Urinary bladder (tissue), 4 donors: ENCODE data around the gene EIF4E3. TPM values are rescaled to one million over a fixed set of nuclear protein-coding genes. Genes with fewer than 3 reads are reported as not detected.

Experiments used
- DNase-seq: peaks from one replicate; pipeline ENCODE4 v3.0.0-alpha.2; 2015; ENCODE audit errors: extremely low spot score
- H3K27ac ChIP-seq: one replicate; pipeline ENCODE4 v1.5.1; 2013; ENCODE audit warnings: low read depth, mild to moderate bottlenecking, moderate library complexity
- H3K36me3 ChIP-seq: one replicate; pipeline ENCODE4 v1.6.1; 2013; ENCODE audit warnings: mild to moderate bottlenecking, moderate library complexity; ENCODE audit not compliant: insufficient read depth
- H3K4me1 ChIP-seq: one replicate; pipeline ENCODE4 v1.6.1; 2013; ENCODE audit warnings: mild to moderate bottlenecking, moderate library complexity; ENCODE audit not compliant: insufficient read depth
- H3K4me3 ChIP-seq: one replicate; pipeline ENCODE4 v1.5.1; 2013; ENCODE audit warnings: low read depth, low read length
- WGBS: extraction: QIAGEN DNeasy Blood & Tissue Kit; methylation state at CpG from one replicate; pipeline ENCODE4 v1.1.7; 2013; 5-methylcytosine and 5-hydroxymethylcytosine counted together
- polyA plus RNA-seq: library from polyadenylated mRNA; stranded (reverse); fragments of 200-250 nt; gene quantifications from one replicate; pipeline ENCODE4 v1.2.3, GENCODE V29; 2013
- total RNA-seq: library from RNA; depleted of rRNA; stranded (reverse); fragments of >200 nt; gene quantifications from one replicate; pipeline ENCODE4 v1.2.3, GENCODE V29; 2014
- donor health status: healthy with polysubstance abuse.
- donor health status: healthy.

The EIF4E3 gene
- total and polyA plus RNA-seq, 2 donors: 16.0 to 22.8 TPM

GRCh38 chr3:71710906-71711494 is 14.2 kb downstream of the EIF4E3 start:
- 50% methylated on average over 1 of the region's 1 CpG for WGBS
- Histone ChIP-seq H3K27ac (no peak overlapping the region), H3K4me3 (no peak overlapping the region), H3K36me3 (no peaks in the 10 kb centered on the region), H3K4me1 (no peaks in the 10 kb centered on the region)
- no peak for DNase-seq

- 90% methylated on average over 9 of the region's 9 CpGs for WGBS
- no peak for DNase-seq
- Histone ChIP-seq H3K4me1 (no peaks in the 10 kb centered on the region), H3K27ac (no peak overlapping the region), H3K4me3 (no peak overlapping the region), H3K36me3 (no peaks in the 10 kb centered on the region)
These were observed 15.2 kb downstream of the EIF4E3 start for GRCh38 chr3:71709908-71710511.

- no peaks in the 10 kb centered on the region for H3K4me1 ChIP-seq
- H3K27ac ChIP-seq: no peak overlapping the region
- no peak overlapping the region for H3K4me3 ChIP-seq
- no peaks in the 10 kb centered on the region for H3K36me3 ChIP-seq
- WGBS: 82% methylated on average over 7 of the region's 7 CpGs
- DNase-seq: no peak
These were observed 16.6 kb downstream of the EIF4E3 start for GRCh38 chr3:71708476-71709105.

DNA sequence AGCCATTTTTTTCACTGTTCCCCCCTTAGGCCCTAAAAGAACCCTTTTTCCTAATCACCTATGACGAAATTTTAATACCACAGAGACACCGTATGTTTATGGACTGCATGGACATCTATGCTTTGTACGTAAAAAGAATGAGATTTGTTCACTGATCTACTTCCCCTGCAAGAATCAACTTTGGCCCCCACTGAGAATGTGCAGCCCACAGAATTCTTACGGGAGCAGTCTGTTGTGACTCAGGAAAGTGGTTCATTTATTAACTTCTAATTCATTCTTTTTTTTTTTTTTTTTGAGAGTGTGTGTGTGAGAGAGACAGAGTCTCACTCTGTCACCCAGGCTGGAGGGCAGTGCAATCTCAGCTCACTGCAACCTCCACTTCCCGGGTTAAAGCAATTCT is 17.6 kb downstream of the EIF4E3 start:
- DNase-seq: no peak
- Histone ChIP-seq H3K36me3 (no peaks in the 10 kb centered on the region), H3K4me3 (no peak overlapping the region), H3K4me1 (no peaks in the 10 kb centered on the region), H3K27ac (no peak overlapping the region)
- WGBS: 89% methylated on average over 5 of the region's 5 CpGs

GRCh38 chr3:71705681-71706080 is 19.5 kb downstream of the EIF4E3 start:
- WGBS: 92% methylated on average over 5 of the region's 5 CpGs
- H3K27ac ChIP-seq: no peak overlapping the region
- H3K4me3 ChIP-seq: no peak overlapping the region
- no peaks in the 10 kb centered on the region for H3K4me1 ChIP-seq
- DNase-seq: no peak
- no peaks in the 10 kb centered on the region for H3K36me3 ChIP-seq

GRCh38 chr3:71704915-71705314 is 20.3 kb downstream of the EIF4E3 start:
- Histone ChIP-seq H3K4me1 (no peaks in the 10 kb centered on the region), H3K4me3 (no peak overlapping the region), H3K27ac (no peak overlapping the region), H3K36me3 (no peaks in the 10 kb centered on the region)
- no peak for DNase-seq

DNA sequence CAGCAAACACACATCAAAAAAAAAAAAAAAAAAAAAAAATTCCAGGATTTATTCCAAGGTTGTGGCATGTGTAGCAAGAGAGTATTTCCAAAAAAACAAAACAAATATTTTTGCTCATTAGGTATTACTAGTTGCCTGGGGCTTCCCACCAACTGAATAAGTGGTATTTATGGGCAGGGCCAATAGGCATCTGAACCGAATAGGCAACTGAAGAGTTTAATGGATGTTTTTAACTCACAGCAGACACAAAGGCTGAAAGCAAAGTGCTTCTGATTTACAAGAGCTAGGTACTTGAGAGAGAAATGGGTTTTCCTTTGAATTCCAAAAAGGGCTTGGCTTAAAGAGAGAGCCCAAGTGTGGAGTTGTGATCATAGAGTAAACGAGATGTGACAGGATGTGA is 21.4 kb downstream of the EIF4E3 start:
- WGBS: 89% methylated on average over 2 of the region's 2 CpGs
- no peak overlapping the region for H3K27ac ChIP-seq
- DNase-seq: no peak
- no peak overlapping the region for H3K4me3 ChIP-seq
- no peaks in the 10 kb centered on the region for H3K4me1 ChIP-seq
- no peaks in the 10 kb centered on the region for H3K36me3 ChIP-seq

GRCh38 chr3:71702131-71703024 is 22.8 kb downstream of the EIF4E3 start:
- DNase-seq: no peak
- 78% methylated on average over 7 of the region's 7 CpGs for WGBS

GRCh38 chr3:71701251-71701762 is 23.9 kb downstream of the EIF4E3 start:
- Histone ChIP-seq H3K27ac (no peak overlapping the region), H3K36me3 (no peaks in the 10 kb centered on the region), H3K4me1 (no peaks in the 10 kb centered on the region), H3K4me3 (no peak overlapping the region)
- DNase-seq: no peak
- 89% methylated on average over 3 of the region's 3 CpGs for WGBS

More at GRCh38 chr3:71702131-71703024, 22.8 kb downstream of the EIF4E3 start:
- H3K27ac ChIP-seq: no peak overlapping the region
- H3K4me1 ChIP-seq: no peaks in the 10 kb centered on the region
- H3K4me3 ChIP-seq: no peak overlapping the region
- H3K36me3 ChIP-seq: no peaks in the 10 kb centered on the region

GRCh38 chr3:71695000-71695482 is 30.2 kb downstream of the EIF4E3 start:
- H3K4me1 ChIP-seq: peaks cover 2% of the 10 kb centered on the region
- H3K27ac ChIP-seq: no peak overlapping the region
- no peak overlapping the region for H3K4me3 ChIP-seq
- no peak for DNase-seq
- no peaks in the 10 kb centered on the region for H3K36me3 ChIP-seq
- 62% methylated on average over 7 of the region's 7 CpGs for WGBS

- Histone ChIP-seq H3K36me3 (no peaks in the 10 kb centered on the region), H3K4me1 (peaks cover 2% of the 10 kb centered on the region), H3K27ac (peak overlapping the region; percentile 39), H3K4me3 (no peak overlapping the region)
- WGBS: 32% methylated on average over 4 of the region's 4 CpGs
- peak; percentile 46 for DNase-seq
These were observed 30.7 kb downstream of the EIF4E3 start for GRCh38 chr3:71694358-71694999.

GRCh38 chr3:71693641-71694040 is 31.6 kb downstream of the EIF4E3 start:
- H3K27ac ChIP-seq: no peak overlapping the region
- peaks cover 2% of the 10 kb centered on the region for H3K4me1 ChIP-seq
- no peaks in the 10 kb centered on the region for H3K36me3 ChIP-seq
- H3K4me3 ChIP-seq: no peak overlapping the region
- DNase-seq: no peak
- 53% methylated on average over 8 of the region's 8 CpGs for WGBS

DNA sequence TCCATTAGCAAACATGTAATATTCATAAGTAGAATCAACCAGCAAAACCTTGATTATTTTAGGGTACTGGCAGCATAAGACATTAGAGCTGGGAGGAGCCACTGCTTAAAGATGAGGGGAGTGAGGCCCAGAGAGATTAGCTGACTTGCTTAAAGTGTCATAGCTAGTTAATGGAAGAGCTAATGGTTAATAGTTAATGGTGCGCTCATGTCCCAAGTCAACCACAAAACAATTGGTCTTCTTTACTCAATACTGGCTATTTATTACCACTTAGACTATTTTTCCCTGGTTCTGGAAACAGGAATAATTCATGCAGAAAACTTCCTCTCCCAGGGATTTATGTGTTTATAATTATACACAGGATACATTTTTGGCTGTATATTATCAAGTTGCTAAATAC is 33.1 kb downstream of the EIF4E3 start:
- WGBS: 99% methylated on average over 1 of the region's 1 CpG
- no peak overlapping the region for H3K4me3 ChIP-seq
- no peaks in the 10 kb centered on the region for H3K36me3 ChIP-seq
- DNase-seq: no peak
- H3K4me1 ChIP-seq: peaks cover 2% of the 10 kb centered on the region
- H3K27ac ChIP-seq: no peak overlapping the region
